Activated CD8-positive, alpha-beta memory T cell treated with anti-CD3 and anti-CD28 coated beads, Interleukin-2, amount 50 U/mL, for 1 hour (primary cell): Measurements from ENCODE around the gene CD4.

Source experiments
- DNase-seq: peaks from one replicate; pipeline ENCODE4 v3.0.0-alpha.2; 2020; ENCODE audit errors: extremely low read depth

CD4 gene

GRCh38 chr12:6827982-6828780 lies 38.9 kb downstream of the CD4 start, which contains the start of gene P3H3:
TSS of gene P3H3 (plus strand) at chr12:6828407. CDS start at chr12:6828441, 34 bp downstream.
- no peak for DNase-seq

- no peak for DNase-seq
Measured at GRCh38 chr12:6828781-6829535, 39.6 kb downstream of the CD4 start.

- DNase-seq, result no peak
Measured at GRCh38 chr12:6829536-6830220, 40.4 kb downstream of the CD4 start.

GRCh38 chr12:6830286-6830890 lies 41.1 kb downstream of the CD4 start:
- no peak for DNase-seq

GRCh38 chr12:6830999-6831398 lies 41.7 kb downstream of the CD4 start:
- no peak for DNase-seq

- no peak for DNase-seq
Measured at GRCh38 chr12:6831450-6831995, 42.2 kb downstream of the CD4 start.

GRCh38 chr12:6832125-6832524 lies 42.8 kb downstream of the CD4 start:
- DNase-seq, result no peak

GRCh38 chr12:6833189-6833890 lies 44.0 kb downstream of the CD4 start:
- no peak for DNase-seq

GRCh38 chr12:6834254-6834653 lies 44.9 kb downstream of the CD4 start:
- no peak for DNase-seq

- no peak for DNase-seq
Measured at GRCh38 chr12:6834873-6835272, 45.5 kb downstream of the CD4 start.

GRCh38 chr12:6836851-6837250 lies 47.5 kb downstream of the CD4 start:
- no peak for DNase-seq

- DNase-seq, result no peak
Measured at GRCh38 chr12:6837370-6838060, 48.2 kb downstream of the CD4 start.

- no peak for DNase-seq
Measured at GRCh38 chr12:6838854-6839253, 49.5 kb downstream of the CD4 start.

- DNase-seq, result no peak
Measured at GRCh38 chr12:6839482-6840201, 50.3 kb downstream of the CD4 start.

- no peak for DNase-seq
Measured at GRCh38 chr12:6840330-6840729, 51.0 kb downstream of the CD4 start.

GRCh38 chr12:6840761-6841515 lies 51.6 kb downstream of the CD4 start, which contains the start of gene GNB3:
TSS of gene GNB3 (plus strand) at chr12:6840925. CDS start at chr12:6841288, 363 bp downstream.
- DNase-seq, result no peak

GRCh38 chr12:6842075-6842474 lies 52.7 kb downstream of the CD4 start:
- DNase-seq, result no peak

GRCh38 chr12:6843118-6843902 lies 54.0 kb downstream of the CD4 start:
- DNase-seq, result no peak
